GM19463 (cell line): ENCODE data around the gene JARID2.

Experiments
- ATAC-seq: cut with Tn5 transposase; IDR thresholded peaks from one replicate; pipeline ENCODE4 v1.9.1; 2021; ENCODE audit warnings: mild to moderate bottlenecking, moderate library complexity; ENCODE audit not compliant: unreplicated experiment

Gene JARID2

GRCh38 chr6:15330174-15330944 lies 84.5 kb downstream of the JARID2 start:
- ATAC-seq: no peak

- ATAC-seq: no peak
Measured at GRCh38 chr6:15331143-15331542, 85.3 kb downstream of the JARID2 start.

- no peak for ATAC-seq
Measured at GRCh38 chr6:15331629-15332251, 85.9 kb downstream of the JARID2 start.

- ATAC-seq: no peak
Measured at GRCh38 chr6:15332446-15332845, 86.6 kb downstream of the JARID2 start.

- ATAC-seq: no peak
Measured at GRCh38 chr6:15335385-15335784, 89.5 kb downstream of the JARID2 start.

GRCh38 chr6:15335916-15336315 lies 90.0 kb downstream of the JARID2 start:
- no peak for ATAC-seq

GRCh38 chr6:15336900-15337560 lies 91.2 kb downstream of the JARID2 start:
- no peak for ATAC-seq

GRCh38 chr6:15337582-15337981 lies 91.7 kb downstream of the JARID2 start:
- no peak for ATAC-seq

GRCh38 chr6:15338476-15338875 lies 92.6 kb downstream of the JARID2 start:
- ATAC-seq: no peak

- ATAC-seq: no peak
Measured at GRCh38 chr6:15339081-15339480, 93.2 kb downstream of the JARID2 start.

- no peak for ATAC-seq
Measured at GRCh38 chr6:15340105-15340601, 94.3 kb downstream of the JARID2 start.

GRCh38 chr6:15340775-15341174 lies 94.9 kb downstream of the JARID2 start:
- peak; percentile 57 for ATAC-seq

GRCh38 chr6:15341311-15342001 lies 95.6 kb downstream of the JARID2 start:
- no peak for ATAC-seq

GRCh38 chr6:15342114-15342513 lies 96.2 kb downstream of the JARID2 start:
- ATAC-seq: no peak

GRCh38 chr6:15343490-15344191 lies 97.8 kb downstream of the JARID2 start:
- no peak for ATAC-seq

- no peak for ATAC-seq
Measured at GRCh38 chr6:15344192-15344519, 98.3 kb downstream of the JARID2 start.

- ATAC-seq: no peak
Measured at GRCh38 chr6:15344831-15345230, 99.0 kb downstream of the JARID2 start.

GRCh38 chr6:15346315-15346714 lies 100.4 kb downstream of the JARID2 start:
- no peak for ATAC-seq

GRCh38 chr6:15348528-15348927 lies 102.7 kb downstream of the JARID2 start:
- ATAC-seq: no peak

GRCh38 chr6:15349379-15349778 lies 103.5 kb downstream of the JARID2 start:
- ATAC-seq: no peak
